LNCaP clone FGC (cell line): ENCODE results near the gene KRTAP19-6.
"Not testable (repeated sequence)": the region's sequence is repeated elsewhere in the genome, so short reads cannot be mapped to it uniquely, and the experiment has no call there.

Source experiments
- DNase-seq: peaks from one replicate; pipeline ENCODE4 v3.0.0-alpha.2; 2011; ENCODE audit warnings: low read depth
- H3K4me3 ChIP-seq: 2 replicates; pipeline ENCODE4 v1.5.1; 2011; ENCODE audit warnings: mild to moderate bottlenecking, low read depth, low read length, control low read depth
- CTCF ChIP-seq: IDR thresholded peaks from 2 replicates; pipeline ENCODE4 v1.5.1; 2012; ENCODE audit warnings: mild to moderate bottlenecking; ENCODE audit not compliant: control insufficient read depth, insufficient read depth; ENCODE audit errors: extremely low read depth

KRTAP19-6 gene

GRCh38 chr21:30515681-30516080 is 26.0 kb downstream of the KRTAP19-6 start:
- no peak overlapping the region for H3K4me3 ChIP-seq
- no peak for DNase-seq
- no peak for TF ChIP-seq CTCF

DNA sequence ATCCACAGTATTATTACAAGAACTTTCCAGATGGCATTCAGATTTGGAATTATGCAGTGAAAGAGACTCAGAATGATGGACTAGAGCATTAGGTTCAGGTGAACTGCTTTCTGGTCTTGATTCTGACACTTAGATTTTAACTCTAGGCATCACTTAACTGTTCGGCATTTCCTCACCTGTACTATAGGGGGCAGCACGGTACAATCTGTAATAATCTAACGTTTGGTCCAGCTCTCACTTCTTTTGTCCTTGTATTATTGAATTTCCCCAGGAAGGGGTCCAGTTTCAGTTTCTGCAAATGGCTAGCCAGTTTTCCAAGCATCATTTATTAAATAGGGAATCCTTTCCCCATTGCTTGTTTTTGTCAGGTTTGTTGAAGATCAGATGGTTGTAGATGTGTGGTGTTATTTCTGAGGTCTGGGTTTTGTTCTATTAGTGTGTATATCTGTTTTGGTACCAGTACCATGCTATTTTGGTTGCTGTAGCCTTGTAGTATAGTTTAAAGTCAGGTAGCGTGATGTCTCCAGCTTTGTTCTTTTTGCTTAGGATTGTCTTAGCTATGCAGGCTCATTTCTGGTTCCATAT is 36.0 kb downstream of the KRTAP19-6 start:
- TF ChIP-seq CTCF: peak; percentile 77
- DNase-seq: peak; percentile 14
- H3K4me3 ChIP-seq: not testable (repeated sequence)

DNA sequence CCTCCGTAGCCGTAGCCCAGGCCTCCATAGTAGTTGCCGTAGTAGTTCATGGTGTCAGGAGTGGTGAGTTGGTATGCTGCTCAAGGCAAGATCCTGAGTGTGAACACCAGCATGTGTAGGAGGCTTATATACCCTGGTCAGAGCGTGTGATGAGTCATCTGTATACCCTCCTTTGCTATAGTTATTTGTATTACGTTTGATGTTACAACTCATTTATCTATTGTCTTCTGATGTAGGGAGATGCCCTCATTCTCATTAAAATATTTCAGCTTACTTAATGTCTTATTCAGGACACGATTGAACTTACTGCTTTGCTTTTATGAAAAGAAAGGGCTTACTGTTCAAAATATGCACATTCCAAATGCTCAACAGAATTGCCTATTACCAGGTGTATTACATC is 39.6 kb downstream of the KRTAP19-6 start, which contains the start of gene KRTAP19-5:
Gene KRTAP19-5 (minus strand): TSS at position 101 of the 400 bp plus-strand sequence. CDS start 51 bp downstream, at position 50.
- no peak for TF ChIP-seq CTCF
- no peak for DNase-seq
- no peak within 1 kb of the TSS for H3K4me3 ChIP-seq

- TF ChIP-seq CTCF: no peak
- no peak within 1 kb of the TSS for H3K4me3 ChIP-seq
- DNase-seq: no peak
These were observed 44.6 kb downstream of the KRTAP19-6 start, which contains the start of gene KRTAP19-4 for GRCh38 chr21:30497065-30497464. Gene KRTAP19-4 (minus strand): TSS chr21:30497165. CDS start chr21:30497110, 55 bp downstream.

DNA sequence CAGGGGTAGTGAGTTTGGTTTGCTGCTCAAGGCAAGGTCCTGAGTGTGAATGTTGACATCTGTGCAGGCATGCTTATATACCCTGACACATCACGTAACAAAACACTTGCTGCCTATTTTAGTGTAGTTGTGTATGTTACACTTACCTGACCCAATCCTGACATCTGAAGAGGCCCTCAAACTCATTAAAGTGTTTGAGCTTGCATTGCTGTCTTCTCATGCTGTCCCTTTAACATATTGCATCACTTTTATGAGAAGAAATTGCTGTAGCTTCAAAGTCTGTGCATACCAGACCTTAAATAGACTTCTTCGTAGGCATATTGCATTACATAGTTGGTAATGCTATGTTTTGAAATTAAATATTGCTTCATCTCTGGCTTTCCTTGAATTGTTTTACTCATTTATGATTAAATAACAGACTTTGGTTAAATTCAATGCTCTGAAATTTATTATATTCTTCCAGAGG is 49.7 kb downstream of the KRTAP19-6 start, which contains the start of gene KRTAP19-3:
Gene KRTAP19-3 (minus strand): TSS at position 51 of the 466 bp plus-strand sequence. CDS start 56 bp downstream, outside the sequence.
- DNase-seq: no peak
- TF ChIP-seq CTCF: no peak
- no peak within 1 kb of the TSS for H3K4me3 ChIP-seq
